GM18507 (cell line): ENCODE results near the gene TGM5.

Experiments
- DNase-seq: peaks from one replicate; pipeline ENCODE4 v3.0.0; 2011; ENCODE audit warnings: low read depth; ENCODE audit not compliant: insufficient read length; ENCODE audit errors: extremely low spot score
- FAIRE-seq: peaks from 2 replicates; lab custom pipeline; 2011; peaks lifted over from hg19 to GRCh38; lab: Jason Lieb, UNC

The TGM5 gene

GRCh38 chr15:43225201-43225949 is 41.4 kb downstream of the TGM5 start:
- DNase-seq (peak; percentile 59), FAIRE-seq (peak; percentile 83)

- FAIRE-seq (no peak), DNase-seq (no peak)
These were observed 45.3 kb downstream of the TGM5 start for GRCh38 chr15:43221422-43221821.

GRCh38 chr15:43220991-43221403 is 45.7 kb downstream of the TGM5 start, which contains the start of gene EPB42:
TSS of gene EPB42 (minus strand) at chr15:43221018. CDS start at chr15:43220825, 193 bp downstream.
- DNase-seq = no peak
- FAIRE-seq = no peak

- DNase-seq (no peak), FAIRE-seq (no peak)
These were observed 46.5 kb downstream of the TGM5 start for GRCh38 chr15:43219929-43220928.

- FAIRE-seq = no peak
- DNase-seq = no peak
These were observed 47.6 kb downstream of the TGM5 start for GRCh38 chr15:43218908-43219706.

- FAIRE-seq (no peak), DNase-seq (no peak)
These were observed 50.8 kb downstream of the TGM5 start for GRCh38 chr15:43215961-43216360.

GRCh38 chr15:43214592-43215295 is 52.0 kb downstream of the TGM5 start:
- no peak for DNase-seq
- FAIRE-seq = no peak

GRCh38 chr15:43214169-43214568 is 52.6 kb downstream of the TGM5 start:
- no peak for DNase-seq
- no peak for FAIRE-seq

- DNase-seq (no peak), FAIRE-seq (no peak)
These were observed 53.3 kb downstream of the TGM5 start for GRCh38 chr15:43213466-43213865.

GRCh38 chr15:43212951-43213350 is 53.8 kb downstream of the TGM5 start:
- DNase-seq (no peak), FAIRE-seq (no peak)

GRCh38 chr15:43212299-43212698 is 54.4 kb downstream of the TGM5 start:
- DNase-seq = no peak
- FAIRE-seq = no peak

GRCh38 chr15:43211224-43211735 is 55.4 kb downstream of the TGM5 start:
- FAIRE-seq (no peak), DNase-seq (no peak)

GRCh38 chr15:43210807-43211206 is 55.9 kb downstream of the TGM5 start:
- no peak for FAIRE-seq
- DNase-seq = no peak

- DNase-seq (no peak), FAIRE-seq (no peak)
These were observed 56.5 kb downstream of the TGM5 start for GRCh38 chr15:43210172-43210745.

GRCh38 chr15:43209059-43209824 is 57.5 kb downstream of the TGM5 start:
- no peak for FAIRE-seq
- DNase-seq = no peak

- DNase-seq (no peak), FAIRE-seq (no peak)
These were observed 58.4 kb downstream of the TGM5 start for GRCh38 chr15:43208052-43209002.

- no peak for FAIRE-seq
- no peak for DNase-seq
These were observed 59.7 kb downstream of the TGM5 start for GRCh38 chr15:43207024-43207423.
